OCI-M1 (cell line): ENCODE results near the gene CUL4A.
A peak's percentile ranks its signal among the peaks of the same experiment; 100 is the strongest.

Experiments used
- DNase-seq: peaks from one replicate; lab custom pipeline; 2025; lab: John Stamatoyannopoulos, UW

The CUL4A gene

DNA sequence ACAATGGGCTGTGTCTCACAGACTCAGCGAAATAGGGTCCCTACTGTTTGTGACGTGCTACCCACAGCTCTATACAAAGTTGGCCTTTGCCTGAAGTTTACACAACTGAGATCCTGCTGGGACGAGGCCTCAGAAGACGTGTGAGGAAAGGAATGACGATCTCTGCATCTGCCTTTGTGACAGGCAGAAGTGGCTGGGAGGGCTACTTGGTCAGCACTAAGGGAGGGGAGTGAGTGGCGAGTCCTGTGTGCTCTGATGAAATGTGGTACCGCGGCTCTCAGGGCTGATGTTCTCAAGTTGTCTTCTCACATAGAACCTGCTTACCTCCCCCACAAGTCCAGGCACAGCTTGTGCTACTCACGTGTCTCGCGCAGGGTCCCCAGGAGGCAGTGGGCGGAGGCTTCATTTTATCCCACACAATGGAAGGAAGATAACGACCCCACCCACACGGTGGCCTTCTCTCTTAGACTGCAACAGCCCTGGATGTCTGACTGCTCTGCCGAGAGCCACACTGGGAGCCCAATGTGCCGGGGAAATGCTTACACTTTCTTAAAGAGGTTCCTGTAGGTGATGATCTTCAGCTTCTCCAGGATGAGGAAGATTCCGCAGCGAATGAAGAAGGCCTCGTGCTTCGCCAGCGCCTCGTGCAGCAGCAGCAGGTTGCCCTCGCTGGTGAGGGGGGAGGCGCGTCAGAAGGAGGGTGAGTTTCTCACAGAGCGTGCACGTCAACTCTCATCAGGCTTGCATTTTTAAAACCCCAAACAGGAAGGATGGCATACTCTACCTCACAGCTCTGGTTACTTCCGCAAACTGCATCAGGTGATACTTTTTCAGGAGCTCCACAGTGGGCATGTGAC lies 29.8 kb upstream of the CUL4A start:
- no peak for DNase-seq

DNA sequence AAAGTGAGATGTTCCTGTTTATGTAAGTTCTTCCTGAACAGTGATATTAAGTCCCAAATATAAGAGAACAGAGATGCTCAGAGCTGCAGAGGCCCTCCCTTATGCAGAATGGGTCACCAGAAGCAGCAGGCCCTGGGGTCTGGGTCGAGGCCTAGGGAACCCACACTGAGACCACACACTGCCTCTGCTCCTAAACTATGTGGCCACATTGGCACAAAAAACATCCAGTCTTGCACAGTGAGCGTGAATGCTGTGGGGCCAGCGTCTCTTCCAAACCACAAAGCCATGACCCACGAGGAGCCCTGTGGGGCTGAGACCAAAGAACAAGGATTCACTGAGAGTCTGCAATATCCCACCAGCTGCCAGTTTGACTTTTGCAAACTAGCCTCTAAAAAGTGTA lies 27.4 kb upstream of the CUL4A start:
- DNase-seq: no peak

DNA sequence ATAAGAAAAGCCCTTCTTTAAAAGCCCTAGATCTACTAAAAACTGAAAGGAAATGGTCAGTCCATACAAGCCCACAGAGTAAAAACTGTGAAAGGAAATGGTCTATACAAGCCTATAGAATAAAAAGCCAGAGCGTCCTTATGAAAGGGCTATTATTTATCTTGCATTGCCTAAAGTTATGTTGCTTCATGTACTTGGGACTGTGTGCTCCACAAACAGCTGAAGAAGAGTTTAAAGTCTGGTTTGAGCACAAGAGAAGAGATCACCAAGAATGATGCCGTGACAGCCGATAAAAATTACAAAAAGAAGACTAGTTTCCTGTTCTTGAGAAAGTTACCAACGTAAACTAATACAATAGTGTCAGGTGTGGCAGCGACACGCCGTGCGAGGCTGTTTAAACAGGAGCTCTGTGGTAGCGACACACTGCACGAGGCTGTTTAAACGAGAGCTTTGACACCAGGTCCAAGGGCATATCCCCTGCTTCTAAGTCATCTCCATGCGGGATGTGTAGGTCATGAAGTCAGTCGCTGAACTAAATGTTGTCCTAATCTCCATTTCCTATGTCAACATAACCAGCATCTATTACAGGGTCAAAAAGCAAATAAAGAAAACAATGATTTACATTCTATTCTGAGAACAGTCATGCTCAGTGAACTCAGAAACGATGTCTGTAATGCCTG lies 25.8 kb upstream of the CUL4A start:
- DNase-seq: no peak

DNA sequence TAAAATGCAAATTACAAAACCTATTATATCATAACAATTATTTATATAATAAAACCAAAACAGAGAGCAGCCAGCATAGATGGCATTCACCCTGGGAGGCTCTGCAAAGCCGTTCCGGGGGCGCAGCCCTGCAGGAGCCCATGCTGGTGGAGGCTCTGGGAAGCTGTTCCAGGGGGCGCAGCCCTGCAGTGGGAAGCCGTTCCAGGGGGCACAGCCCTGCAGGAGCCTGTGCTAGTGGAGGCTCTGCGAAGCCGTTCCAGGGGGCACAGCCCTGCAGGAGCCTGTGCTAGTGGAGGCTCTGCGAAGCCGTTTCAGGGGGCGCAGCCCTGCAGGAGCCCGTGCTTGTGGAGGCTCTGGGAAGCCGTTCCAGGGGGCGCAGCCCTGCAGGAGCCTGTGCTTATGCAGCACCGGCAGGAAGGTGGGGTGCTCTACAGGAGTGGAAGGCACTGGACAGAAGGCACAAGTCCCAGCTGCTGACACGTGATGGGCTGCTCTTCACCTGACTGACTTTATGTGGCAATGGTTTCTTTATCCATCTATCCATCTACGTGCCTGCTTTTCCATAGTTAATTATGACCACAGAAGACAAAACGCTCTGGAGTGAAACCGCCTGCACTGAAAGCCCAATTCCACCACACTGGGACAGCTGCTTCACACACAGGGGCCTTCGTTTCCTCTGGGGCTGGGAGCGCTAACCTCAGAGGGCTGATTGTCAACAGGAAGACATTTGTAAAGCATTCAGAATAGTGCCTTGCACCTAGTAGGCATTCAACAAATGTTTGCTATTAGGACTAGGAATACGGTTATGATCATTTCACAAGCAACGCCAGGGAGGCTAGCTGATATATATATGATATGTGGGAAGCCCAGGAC lies 24.6 kb upstream of the CUL4A start:
- no peak for DNase-seq

DNA sequence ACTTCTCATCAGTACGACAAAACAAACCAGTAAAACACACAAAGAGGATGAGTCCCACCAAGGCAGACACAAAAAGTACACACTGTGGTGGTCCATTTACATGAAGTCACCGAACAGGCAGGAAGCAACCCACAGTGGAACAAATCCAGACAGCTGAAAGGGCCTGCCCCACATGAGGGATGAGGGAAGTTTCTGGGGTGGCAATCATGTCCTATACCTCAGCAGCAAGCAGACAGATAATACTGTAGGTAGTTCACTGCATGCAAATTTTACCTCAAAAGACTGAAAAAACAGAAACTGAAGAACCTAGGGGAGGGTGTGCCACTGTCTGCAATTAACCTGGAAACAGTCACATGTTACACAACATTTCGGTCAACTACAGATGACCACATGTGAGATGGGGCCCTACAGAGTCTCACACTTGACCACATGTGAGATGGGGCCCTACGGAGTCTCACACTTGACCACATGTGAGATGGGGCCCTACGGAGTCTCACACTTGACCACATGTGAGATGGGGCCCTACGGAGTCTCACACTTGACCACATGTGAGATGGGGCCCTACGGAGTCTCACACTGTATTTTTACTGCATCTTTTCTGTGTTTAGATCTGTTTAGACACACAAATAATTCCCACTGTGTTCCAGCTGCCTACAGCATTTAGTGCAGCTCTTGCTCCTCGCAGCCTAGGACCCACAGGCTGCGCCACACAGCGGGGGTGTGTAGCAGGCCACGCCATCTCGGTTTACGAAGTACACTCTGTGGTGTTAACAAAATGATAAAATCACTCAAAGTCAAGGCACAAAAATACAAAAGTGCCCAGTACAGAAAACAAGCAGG lies 23.1 kb upstream of the CUL4A start:
- no peak for DNase-seq

DNA sequence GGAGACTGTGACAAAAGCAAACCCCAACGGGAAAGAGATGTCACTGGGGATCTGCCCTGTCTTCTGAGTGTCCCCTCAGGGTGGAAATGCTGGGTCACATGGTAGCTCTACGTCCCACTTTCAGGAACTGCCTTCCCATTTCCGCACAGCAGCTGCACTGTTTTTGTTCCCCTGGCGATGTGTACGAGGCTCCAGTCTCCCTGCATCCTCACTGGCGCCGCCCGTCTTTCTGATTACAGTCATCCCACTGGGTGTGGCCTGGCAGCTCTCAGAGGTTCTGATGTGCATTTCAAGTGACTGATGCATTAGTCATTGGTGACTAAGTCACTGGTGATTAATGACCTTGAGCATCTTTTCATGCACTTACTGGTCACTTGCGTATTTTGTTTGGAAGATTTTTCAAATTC lies 22.1 kb upstream of the CUL4A start:
- DNase-seq: no peak

DNA sequence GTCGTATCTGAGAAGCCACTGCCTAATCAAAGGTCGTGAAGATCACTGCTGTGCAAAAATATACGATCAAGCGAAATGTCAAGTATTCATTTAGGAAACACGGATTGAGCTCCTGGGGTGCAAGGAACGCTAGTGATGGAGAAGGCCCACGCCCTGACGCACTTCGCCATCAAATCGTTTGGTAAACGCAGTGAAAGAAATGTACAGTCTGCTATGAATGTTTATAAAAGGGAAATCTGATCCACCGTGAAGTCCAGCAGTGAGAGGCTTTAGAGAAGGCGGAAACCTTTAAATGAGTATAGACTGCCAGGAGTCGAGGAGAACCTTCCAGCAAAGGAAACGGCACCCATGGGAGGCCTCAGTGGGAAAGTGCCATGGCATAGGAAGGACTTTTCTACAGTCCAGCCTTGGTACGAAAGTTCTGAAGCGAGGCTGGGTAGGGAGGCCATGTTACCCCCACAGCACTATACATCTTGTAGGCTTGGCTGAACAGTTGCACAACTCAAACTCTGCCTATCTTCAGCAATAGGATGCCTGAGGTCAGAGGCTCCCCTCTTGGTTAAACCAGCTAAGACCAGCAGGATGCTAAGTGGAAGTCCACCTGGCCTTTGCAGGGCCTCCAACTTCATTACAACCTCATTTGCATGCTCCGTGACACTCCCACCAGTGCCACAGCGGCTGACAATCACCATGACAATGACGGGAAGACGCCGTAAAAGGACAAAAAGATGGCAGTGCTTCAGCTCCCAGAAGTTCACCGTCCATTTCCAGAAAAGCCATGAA lies 21.3 kb upstream of the CUL4A start:
- no peak for DNase-seq

DNA sequence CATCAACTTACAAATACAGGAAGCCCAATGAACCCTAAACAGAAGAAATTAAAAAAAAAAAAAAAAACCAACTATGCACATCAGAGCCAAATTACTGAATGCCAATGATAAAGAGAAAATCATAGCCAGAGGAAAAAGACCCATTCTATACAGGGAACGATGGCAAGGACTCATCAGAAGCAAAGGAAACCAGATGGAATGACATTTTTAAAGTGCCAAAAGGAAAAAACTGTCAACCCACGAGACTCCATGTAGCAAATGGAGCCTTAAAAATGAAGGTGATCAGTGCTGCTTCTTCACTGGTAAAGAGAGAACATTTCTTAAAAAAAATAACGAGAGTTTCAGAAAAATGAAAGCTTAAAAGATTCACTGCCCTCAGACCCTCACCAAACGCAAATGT lies 19.2 kb upstream of the CUL4A start:
- DNase-seq: no peak

DNA sequence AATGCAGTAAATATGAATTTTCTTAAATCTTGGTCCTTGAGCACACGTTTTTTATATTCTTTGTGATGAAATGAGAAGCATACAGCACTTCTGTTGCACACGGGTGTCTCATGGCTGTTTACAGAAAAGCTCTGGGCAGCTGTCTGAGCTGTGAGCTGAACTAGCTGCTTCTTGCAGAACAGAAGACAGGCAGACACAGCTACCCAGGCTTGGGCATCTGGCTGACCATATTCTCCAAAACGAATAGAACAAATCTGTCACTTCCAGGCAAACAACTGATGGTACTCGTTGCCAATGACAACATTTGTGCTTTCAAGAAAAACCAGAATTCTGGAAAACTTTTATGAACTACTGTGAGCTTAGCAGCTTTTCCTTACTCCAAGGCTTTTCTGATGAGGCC lies 17.1 kb upstream of the CUL4A start:
- no peak for DNase-seq

DNA sequence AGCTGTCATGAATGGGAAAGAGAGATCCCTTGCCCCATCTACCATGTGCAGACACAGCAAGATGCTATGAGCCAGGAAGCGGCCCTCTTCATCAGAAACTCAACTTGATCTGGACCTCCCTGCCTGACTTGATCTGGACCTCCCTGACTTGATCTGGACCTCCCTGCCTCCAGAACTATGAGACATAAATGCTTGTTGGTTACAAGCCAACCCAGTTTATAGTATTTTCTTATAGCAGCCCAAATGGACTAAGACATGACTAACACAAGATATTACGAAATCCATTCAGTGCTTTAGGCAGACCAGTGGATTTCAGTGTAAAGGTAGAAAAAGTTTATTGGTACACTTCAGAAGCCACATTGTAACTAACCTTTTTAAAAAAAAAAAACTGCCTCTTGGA lies 16.5 kb upstream of the CUL4A start:
- no peak for DNase-seq

DNA sequence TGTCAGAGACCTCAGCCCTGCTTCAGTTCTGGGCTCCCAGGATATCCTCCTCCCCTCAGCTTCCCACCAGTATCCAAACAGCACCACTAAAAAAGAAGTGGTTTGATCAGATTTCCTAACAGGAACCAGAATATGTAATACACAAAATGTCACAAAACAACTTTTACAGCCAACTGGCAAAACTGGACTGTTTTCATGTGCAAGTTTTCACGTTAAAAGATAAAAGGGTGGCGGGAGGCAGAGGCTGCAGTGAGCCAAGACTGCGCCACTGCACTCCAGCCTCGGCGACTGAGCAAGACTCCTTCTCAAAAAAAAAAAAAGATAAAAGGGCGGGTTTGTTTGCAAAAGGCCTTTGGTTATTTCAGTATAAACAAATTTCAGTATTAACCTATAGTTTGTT lies 14.1 kb upstream of the CUL4A start:
- no peak for DNase-seq

DNA sequence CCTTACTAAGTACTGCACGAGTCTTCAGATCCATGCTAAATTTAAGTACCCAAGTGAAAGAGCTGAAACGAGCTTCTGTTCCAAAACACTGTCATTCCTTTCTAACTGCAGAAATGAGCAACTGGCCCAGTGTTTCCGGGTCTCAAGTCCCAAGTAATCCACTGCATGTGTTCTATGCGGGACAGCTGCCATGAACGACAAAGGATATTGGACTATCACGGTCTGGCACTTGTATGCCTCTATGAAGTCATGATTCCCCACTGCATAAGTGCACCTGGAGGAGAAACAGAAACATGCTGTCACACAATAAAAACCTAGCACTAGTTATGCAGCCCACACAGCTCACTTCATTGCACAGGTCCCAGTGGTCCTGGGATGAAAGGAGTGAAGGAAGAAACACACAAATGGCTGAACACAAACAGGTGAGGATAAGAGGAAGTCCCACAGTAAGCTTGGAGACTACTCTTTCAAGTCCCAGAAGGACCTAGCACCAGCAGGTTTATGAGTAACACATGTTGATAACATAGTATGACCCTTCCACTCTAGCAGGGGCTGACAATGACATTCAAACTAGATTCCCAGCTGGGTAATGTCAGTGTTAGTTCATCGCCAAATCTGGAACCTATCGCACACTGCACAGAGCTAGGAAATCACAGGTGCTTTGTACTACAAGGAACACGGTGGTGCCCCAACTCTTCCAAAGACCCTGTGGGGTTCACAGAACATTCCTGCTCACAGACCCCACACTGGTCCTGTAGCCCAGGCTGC lies 12.3 kb upstream of the CUL4A start:
- DNase-seq: no peak

DNA sequence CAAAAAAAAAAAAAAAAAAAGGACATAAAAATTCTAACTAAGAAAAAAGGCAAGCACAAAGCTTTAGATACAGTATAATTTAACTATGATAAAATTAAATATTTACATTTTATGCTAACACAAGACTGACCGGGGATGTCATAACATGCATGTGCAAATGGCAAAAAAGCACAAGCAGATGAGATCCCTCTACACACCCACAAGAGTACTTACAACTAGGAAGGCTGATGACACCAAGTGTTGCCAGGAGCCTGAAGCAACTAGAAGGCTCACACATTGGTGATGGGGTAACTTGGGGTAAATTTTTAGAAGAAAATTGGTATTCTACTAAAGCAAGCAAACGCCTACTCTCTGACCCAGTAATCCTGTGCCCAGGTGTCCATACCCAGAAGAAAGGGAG lies 7.6 kb upstream of the CUL4A start:
- no peak for DNase-seq

DNA sequence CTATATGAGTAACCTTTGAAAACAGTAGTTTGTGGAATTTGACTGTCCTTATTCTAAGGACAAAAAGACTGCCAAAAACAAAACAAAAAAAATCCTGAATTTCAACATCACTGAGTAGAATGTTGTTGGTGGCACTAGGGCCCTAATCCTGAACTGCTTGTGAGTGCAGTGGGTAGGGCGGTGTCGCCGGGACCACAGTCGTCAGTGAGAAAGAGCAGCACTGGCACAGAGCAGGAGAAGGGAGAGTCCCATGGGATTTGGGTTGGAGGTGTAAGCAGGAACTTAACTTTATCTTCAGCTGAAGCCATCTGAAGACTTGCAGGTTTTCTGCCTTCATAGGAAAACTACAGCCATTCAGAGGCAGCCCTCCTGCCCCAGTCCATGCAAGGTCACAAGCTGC lies 6.5 kb upstream of the CUL4A start:
- no peak for DNase-seq

DNA sequence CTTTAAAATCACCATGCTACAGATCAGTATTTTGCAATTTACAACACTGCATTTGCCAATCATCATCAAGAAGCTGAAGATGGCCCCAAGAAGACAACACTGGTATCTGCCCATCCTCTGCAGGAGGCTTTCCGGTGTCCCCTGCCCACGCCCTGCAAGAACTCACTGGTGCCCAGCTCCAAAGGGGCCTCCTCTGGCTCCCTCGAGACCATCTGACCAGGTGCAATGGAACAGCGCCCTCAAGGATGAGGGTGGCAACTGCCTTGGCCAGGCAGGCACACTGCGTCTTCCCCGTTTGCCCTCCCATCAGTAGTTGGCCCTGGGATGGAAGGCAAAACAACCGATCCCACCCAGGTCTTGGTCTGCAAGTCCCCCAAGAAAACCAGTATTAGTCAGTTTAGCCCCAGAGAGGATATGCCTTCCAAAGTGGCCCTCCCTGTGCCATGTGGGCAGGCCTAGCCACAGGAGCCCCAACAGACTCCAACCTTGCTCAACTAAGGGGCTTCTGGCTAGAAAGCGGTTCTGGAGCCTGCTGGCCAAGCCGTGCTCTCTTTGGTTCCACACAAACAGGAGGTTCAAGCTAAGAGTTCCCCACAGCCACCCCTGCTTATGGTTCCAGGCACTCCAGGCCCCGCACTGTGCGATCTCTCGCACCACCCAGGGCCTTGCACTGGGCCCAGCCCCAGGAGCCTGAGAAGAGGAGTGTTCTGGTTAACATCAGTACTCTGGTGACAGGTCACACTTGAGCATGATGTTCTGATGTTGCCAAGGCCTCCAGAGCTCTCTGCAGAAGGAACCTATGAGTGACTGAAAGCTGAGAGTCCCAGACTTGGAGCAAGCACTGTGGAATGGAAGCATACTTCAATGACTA lies 5.7 kb upstream of the CUL4A start:
- DNase-seq: no peak

DNA sequence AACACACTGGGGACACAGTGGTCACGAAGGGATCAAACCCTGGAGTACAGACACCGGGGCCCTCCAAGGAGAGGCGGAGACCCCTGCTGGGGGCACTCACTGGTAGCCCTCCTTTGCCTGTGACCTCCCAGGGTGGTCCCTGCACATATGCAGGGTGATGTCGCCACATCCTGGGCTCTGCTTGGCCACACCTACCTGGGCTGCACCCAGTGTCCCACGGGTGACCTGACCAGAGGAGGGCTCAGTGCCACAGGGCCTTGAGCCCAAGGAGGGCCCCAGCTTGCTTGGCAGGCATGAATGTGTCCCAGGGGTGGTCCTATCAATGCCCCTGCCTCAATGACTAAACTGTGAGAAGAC lies 5.1 kb upstream of the CUL4A start:
- DNase-seq: no peak

DNA sequence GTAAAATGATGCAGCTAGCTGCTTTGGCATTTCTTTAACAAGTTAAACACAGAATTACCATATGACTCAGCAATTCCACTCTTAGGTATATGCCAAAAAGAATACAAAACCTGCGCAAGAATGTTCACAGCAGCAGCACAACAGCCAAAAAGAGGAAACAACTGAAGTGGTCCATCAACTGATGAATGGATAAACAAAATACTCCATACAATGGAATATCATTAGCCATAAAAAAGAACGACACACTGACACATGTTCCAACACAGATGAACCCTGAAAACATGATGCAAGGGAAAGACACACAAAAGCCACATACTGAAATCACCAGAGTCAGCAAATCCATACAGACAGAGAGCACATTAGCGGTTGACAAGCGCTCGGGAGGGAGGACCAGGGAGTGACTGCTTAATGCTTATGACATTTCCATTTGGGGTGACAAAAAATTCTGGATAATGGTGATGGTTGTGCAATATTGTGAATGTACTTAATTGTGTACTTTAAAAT lies 3.9 kb upstream of the CUL4A start:
- DNase-seq: peak; percentile 21

DNA sequence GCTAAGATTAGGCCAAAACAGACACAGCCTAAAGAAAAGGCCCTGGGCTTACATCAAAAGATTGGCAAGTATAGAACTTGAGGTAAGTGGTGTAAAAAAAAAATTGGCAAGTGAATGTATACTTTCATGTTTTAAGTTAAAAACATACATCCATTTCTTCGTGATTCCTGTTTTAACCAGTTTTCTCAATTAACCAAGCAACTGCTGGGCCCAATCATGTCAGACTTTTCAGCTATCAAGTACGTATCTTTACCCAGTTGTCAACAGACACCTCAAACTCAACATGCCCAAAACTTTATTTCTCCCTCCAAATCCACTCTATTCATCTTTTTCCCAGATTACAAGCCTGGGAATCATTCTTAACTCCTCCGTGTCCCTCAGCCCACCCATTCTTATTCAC lies 2.0 kb upstream of the CUL4A start:
- peak; percentile 21 for DNase-seq

DNA sequence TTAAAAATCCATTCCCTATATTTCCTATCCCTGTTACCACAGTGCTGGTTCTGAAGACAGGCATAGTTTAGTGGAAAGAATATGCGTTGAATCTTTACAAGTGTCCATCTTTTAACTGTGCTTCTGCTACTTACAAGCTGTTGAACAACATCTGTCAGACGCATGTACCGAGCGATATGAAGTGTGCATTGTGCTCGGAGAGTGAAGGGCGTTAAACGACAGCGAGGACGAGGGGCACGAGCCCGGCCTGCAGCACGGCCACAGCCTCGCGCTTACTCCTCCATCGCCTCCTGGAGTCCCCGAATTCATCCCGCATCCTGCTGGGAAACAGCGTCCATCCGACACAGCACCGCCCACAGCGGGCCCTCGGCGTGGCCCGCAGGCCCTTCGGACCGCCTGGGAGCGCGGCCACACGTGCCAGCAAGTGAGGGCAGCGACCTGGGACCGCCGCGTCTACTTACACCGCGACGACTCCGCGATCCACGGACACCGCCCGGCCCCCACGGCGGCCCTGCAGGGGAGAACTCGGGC lies 1.5 kb upstream of the CUL4A start:
- DNase-seq: peak; percentile 60
